ENCODE results near the gene UGT1A4.

- TF ChIP-seq CTCF (IDR thresholded peaks at IDR 0.05 in 4 of 5, conservative IDR thresholded peaks at IDR 0.05 in 1 of 5), result no peak
- no peak for TF ChIP-seq POLR2A (IDR thresholded peaks at IDR 0.05)
Observed at GRCh38 chr2:233702238-233702637, 16.3 kb upstream of the UGT1A4 start.

Measured in gastrocnemius medialis (tissue), 4 donors.